Activated T-cell treated with anti-CD3 and anti-CD28 coated beads for 48 hours (primary cell): Measurements from ENCODE around the gene FRMD8.

Experiments used
- DNase-seq: peaks from one replicate; pipeline ENCODE4 v3.0.0-alpha.2; 2020; ENCODE audit warnings: low read depth

FRMD8 gene

DNA sequence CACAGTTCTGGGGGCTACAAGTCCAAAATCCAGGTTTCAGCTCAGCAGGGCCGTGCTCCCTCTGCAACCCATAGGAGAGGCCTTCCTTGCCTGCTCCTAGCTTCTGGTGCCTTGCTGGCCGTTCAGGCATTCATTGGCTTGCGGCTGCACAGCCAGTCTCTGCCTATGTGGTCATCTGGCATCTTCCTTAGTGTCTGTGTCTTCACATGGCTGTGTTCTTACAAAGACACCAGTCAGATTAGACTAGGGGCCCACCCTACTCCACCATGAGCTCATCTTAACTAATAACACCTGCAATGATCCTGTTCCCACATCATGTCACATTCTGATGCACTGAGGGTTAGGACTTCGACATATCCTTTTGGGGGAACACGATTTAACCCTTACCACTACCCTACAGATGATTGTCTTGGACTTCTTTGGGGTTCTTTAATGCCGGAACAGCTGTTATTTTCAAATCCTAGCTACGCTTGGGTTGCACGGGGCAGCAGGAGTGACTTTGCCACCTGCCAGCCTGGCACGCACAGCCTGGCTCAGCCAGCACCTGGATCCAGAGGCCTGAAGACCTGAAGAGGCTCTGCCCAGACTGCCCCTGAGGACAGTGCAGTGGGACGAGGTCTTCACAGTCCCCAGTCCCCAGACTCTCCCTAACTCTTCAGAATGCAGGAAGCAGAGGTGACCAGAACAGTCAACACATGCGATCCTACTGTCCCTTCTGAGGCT is 28.5 kb downstream of the FRMD8 start:
- DNase-seq = no peak

DNA sequence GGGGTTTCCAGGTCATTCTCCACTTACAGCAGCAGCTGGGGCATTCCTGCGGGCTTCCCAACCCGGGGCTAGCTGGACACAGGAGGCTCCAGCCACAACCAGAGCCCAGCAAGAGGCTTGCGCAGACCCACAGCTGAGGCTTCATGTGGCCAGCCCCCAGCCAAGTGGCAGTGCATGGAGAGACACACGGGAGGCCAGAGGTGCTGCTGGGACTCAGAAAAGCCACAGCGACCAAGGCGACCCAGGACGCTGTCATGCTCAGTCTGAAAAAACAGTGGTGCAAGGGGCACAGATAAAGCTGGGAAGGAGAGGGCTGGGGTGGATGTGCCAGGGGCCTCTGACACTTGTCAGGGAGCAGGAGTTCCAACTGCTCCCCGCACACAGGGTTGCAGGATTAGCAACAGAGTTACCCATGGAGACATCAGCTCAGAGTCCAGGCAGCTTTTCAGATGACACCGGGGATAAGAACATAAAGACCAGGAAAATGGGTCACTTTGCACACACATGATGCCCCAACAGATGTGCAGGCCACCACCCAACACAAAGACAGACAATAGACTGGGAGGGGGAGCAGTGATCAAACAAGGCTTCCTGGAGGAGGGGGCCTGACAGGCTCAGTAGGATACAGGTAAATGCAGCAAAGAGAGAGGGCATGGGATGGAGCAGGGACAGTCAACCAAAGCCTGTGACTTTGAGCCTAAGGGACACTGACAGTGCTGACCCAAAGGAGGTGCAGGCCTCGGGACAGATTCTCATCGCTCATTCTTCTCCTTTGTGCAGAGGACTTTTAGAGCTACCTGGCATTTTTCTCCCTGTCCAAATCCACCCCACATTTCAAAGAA is 29.3 kb downstream of the FRMD8 start:
- no peak for DNase-seq

DNA sequence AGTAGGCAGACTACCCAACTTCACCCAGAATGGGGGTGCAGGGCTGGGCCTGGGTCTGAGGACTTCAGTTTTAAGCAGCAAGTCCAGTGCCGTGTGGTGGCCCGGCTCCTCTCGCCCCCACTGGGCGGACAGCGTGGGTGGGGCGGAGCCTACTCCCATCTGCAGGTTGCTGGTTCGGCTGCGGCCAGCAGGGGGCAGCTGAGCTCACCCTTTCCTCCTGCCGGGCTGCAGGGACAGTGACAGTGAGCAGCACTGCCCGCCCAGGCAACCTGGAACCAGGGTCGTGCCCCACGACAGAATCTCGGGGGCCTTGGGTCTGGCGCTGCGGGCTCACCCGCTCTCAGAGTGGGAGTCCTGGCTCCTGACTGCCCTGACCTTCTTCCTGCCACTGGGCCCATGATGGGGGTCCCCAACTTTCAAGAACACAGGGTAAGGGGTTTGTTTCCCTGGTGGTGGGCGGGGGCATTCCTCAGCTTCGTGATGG is 29.9 kb downstream of the FRMD8 start:
- peak; percentile 93 for DNase-seq

DNA sequence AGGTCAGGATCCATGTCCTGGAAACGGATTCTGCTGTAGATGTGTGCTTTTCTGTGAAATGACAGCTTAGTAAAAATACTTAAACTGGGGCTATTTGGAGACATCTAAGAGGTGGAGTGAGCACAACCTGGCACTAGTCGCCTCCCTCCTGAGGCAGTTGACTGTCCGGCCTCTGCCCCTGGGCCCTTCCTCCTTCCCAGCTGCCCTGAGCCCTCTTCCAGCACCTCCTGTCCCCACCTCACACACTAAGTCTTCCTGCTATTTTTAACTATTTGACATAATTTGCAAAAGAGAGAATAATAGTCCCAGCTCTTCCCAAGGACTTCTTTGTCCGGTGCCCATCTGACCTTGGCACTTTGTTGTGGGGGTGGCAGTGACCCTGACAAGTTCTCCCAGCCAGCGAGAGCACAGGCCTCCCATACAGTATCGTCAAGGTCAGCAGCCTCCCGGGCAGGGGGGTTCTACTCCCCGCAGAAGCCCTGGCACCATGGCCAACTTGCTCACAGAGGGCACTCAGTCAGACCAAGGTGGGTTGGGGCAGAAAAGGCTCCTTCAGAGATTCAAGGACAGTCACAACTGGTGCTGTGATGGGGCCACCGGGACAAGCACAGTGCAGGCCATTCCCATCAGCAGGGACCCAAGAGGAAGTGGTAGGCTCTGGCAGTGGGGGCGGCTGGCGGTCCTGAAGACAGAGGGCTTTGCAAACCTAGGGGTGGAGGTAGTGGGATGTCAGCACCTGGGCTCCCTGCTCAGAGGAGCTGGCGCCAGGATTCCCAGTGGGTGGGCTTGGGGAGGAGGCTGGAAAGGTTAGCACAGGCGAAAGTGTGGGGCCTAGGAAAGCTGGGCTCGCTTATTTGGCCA is 30.6 kb downstream of the FRMD8 start:
- DNase-seq = no peak

DNA sequence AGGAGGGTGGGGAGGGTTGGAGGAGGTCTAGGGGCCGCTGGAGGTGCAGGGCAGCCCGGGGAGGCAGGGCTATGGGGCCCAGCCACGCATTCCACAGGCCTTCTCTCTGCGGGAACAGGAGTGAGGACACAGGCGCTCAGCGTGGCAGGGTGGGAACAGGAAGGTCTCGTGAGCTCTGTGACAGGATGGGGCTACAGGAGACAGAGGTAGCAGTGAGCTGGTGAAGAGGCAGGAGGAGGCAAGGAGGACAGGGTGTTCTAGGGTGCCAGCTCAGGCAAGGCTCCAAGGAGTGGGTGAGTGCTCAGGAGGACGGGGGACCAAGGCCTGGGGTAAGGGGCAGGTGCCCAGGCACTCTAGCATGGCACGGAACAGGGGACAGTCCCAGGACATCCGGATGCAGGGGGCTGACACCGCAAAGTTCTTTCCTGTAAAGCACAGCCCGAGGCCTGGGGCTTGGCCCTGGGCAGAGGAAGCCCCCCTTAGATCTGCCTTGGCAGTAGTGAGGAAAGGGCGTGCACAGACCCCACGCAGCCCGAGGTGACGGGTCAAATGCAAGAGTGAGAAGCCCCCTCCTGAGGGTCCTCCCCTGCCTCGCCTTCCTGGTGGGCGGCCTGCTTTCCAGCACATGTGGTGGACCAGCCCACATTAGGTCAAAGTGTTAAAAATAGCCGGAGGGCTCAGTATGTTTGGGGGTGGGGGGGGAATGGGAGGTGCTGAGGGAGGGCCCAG is 31.4 kb downstream of the FRMD8 start:
- no peak for DNase-seq

DNA sequence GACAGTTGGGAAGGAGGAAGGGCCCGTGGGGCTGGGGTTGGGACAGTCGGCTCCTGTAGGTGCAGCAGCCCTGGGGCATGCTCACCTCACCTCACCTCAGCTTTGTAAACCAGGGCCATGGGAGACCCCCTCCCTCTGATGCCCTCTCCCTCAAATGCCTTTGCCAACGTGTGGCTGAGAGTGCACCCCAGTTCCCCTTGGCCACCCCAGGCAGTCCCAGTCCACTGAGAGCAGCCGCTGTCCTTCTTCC is 31.9 kb downstream of the FRMD8 start:
- no peak for DNase-seq

DNA sequence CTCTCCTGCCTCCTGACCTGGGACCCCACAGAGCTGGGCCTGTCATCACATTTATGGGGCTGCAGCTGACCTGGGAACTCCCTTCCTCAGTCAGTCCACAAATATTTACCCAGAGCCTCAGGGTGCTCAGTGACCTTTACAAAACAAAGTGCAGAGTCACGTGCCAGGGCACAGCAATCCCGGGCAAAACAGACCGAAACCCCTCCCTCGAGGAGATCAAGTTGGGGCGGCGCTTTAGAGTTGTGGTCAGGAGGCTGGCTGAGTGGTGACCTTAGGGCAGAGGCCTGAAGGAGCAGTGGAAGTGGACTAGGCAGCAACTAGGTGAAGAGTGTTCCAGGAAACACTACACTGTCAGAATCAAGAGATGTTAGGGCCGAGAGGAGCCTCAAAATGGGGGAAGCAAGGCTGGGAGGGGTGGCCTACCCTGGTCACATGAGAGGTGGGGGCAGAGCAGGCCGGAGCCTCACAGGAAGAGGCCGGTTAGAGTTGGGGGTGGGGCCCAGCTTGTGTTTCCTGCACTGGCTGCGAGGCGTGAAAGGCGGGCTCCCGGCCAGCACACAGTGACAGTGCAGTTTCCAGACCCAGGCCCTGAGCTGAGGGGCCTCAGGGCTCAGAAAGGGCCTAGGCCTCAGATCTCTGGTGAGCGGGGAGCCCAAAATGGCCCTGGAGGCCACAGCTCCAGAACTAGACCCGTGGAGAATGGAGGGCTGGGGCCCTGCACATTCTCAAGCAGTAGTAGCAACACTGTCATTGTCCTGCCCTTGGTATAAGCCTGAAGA is 32.4 kb downstream of the FRMD8 start:
- DNase-seq = peak; percentile 92

DNA sequence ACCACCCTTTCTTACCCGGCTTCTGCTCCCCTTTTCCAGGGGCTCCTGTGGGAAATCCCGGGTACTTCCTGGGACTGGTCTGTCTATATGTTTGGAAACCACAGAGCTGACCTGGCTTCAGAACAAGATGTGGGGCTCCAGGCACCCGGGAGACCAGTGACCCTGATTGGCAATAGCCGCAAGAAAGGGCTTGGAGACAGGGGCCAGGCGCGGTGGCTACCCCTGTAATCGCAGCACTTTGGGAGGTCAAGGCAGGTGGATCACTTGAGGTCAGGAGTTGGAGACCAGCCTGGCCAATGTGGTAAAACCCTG is 33.0 kb downstream of the FRMD8 start:
- DNase-seq = no peak

DNA sequence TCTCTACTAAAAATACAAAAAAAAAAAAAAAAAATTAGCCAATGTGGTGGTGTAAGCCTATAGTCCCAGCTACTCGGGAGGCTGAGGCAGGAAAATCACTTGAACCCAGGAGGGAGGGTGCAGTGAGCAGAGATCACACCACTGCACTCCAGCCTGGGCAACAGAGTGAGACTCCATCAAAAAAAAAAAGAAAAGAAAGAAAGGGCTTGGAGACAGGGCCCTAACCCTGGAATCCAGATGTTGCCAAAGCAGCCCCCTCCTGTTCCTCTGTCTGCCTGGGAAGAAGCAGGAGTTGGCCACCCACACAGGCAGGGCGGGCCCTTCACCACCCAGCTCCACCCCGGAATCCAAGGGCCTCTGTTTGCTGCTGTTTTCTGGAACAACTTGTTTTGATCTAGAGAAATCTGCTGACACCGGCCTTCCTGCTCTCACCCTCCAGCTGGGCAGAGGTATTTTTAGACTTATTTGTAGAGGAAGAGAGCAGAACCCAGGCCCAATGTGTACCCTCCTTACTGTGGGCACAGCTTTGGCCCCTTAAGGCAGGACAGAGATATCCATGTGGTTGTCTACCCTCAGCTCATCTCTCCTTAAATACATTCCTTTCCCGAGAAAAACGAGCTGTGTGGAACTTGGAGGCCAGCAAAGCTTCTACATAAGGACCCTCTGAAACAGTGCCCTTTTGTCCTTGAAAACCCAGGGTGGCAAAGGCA is 33.5 kb downstream of the FRMD8 start:
- peak; percentile 61 for DNase-seq

DNA sequence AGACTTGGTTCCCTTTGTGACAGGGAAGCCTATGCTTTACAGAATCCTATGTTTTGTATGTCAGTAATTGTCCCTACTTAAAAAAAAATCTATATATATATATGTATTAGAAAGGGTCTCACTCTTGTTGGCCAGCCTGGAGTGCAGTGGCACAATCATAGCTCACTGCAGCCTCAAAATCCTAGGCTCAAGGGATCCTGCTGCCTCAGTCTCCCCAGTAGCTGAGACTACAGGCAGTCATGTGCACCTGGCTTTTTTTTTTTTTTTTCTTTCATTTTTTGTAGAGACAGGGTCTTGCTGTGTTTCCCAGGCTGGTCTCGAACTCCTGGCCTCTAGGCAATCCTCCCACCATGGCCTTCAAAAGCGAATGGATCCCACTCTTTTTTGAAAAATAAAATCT is 34.1 kb downstream of the FRMD8 start:
- DNase-seq = no peak

DNA sequence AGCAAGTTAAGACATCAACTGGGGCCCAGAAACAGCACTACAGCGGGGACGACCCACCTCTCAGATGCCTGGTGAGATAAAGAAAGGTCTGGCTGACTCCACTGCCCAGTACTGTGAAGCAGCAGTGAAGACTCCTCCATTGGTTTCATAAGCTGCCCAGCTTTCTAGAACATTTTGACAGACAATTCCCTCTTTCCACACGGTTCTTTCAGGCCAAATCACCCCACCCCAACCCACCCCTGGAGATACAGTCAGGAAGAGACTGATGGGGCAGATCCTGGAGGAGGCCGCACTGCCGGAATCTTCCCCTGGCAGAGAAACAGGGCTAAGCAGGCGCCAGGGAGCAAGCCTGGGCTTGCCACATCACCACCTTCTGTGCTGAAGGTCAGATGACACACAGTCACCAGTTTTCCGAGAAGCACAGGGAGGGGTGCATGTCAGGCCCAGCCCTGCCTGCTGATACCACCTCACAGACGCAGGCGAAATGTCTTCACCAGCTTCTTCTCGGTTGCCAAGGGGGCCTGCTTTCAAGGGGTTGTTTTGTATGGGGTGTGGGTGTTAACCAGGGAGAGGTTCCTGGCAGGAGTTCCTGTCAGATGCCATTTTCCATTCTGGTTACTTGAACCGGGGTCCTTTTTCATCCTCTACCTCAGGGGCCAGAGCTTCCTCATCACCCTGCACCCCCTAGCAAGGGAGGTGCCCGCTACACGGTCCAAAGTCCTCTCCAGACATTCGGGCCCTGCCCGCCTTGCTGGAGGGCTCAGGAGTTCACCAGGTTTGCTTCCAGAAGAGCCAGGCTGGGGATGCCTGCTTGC is 34.7 kb downstream of the FRMD8 start:
- peak; percentile 82 for DNase-seq

DNA sequence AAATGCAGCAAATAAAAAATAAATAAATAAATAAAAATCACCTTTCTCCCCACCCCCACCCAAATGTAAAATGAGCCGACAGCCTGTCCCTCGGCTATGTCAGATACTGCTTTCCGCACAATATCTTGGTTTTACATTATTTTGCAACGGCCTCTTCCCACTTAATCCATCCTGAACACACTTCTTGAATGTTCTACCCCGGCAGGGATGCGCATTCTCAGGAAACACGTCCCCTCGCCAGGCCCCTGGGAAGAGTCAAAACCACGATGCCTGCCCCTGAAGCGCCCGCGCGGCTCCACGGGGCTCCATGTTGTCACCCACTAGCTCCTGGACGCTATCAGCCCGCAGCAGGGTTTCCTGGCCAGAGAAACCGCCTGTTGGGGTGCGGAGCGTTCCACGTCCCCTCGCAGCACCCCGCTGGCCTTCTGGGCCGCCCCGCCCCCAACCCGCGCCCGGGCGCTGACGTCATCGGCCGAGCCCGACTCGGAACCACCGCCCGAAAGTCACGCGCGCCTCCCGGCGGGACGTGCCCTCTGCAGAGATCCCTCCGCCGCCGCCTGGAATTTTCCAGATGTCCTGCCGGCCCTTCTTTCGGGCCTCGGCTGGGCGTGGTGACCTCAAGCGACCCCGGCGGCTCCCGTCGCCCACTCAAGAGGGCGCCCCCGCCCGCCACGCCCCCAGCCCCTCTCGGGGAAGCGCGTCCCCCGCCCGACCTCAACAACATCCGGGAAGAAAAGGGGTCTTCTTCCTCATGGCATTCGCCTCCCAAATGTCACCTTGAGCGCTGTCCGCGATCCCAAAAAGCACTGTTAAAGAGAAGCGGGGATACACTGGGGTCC is 35.6 kb downstream of the FRMD8 start:
- peak; percentile 98 for DNase-seq

DNA sequence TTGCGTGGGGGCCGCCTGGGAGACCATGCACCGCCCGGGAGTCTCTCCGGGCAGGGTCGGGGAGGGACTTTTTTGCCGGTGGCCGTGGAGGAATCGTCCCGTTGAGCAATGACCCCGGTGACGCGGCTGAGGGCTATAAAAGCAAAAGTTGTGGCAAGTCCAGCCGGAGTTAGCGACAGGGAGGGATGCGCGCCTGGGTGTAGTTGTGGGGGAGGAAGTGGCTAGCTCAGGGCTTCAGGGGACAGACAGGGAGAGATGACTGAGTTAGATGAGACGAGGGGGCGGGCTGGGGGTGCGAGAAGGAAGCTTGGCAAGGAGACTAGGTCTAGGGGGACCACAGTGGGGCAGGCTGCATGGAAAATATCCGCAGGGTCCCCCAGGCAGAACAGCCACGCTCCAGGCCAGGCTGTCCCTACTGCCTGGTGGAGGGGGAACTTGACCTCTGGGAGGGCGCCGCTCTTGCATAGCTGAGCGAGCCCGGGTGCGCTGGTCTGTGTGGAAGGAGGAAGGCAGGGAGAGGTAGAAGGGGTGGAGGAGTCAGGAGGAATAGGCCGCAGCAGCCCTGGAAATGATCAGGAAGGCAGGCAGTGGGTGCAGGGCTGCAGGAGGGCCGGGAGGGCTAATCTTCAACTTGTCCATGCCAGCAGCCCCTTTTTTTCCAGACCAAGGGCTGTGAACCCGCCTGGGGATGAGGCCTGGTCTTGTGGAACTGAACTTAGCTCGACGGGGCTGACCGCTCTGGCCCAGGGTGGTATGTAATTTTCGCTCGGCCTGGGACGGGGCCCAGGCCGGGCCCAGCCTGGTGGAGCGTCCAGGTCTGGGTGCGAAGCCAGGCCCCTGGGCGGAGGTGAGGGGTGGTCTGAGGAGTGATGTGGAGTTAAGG is 36.4 kb downstream of the FRMD8 start, which contains the start of gene NEAT1:
NEAT1 (plus strand) TSS at position 166 of the 883 bp plus-strand sequence.
- DNase-seq = peak; percentile 89

DNA sequence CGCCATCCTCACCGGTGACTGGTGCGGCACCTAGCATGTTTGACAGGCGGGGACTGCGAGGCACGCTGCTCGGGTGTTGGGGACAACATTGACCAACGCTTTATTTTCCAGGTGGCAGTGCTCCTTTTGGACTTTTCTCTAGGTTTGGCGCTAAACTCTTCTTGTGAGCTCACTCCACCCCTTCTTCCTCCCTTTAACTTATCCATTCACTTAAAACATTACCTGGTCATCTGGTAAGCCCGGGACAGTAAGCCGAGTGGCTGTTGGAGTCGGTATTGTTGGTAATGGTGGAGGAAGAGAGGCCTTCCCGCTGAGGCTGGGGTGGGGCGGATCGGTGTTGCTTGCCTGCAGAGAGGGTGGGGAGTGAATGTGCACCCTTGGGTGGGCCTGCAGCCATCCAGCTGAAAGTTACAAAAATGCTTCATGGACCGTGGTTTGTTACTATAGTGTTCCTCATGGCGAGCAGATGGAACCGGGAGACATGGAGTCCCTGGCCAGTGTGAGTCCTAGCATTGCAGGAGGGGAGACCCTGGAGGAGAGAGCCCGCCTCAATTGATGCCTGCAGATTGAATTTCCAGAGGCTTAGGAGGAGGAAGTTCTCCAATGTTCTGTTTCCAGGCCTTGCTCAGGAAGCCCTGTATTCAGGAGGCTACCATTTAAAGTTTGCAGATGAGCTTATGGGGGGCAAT is 37.2 kb downstream of the FRMD8 start:
- DNase-seq = no peak

DNA sequence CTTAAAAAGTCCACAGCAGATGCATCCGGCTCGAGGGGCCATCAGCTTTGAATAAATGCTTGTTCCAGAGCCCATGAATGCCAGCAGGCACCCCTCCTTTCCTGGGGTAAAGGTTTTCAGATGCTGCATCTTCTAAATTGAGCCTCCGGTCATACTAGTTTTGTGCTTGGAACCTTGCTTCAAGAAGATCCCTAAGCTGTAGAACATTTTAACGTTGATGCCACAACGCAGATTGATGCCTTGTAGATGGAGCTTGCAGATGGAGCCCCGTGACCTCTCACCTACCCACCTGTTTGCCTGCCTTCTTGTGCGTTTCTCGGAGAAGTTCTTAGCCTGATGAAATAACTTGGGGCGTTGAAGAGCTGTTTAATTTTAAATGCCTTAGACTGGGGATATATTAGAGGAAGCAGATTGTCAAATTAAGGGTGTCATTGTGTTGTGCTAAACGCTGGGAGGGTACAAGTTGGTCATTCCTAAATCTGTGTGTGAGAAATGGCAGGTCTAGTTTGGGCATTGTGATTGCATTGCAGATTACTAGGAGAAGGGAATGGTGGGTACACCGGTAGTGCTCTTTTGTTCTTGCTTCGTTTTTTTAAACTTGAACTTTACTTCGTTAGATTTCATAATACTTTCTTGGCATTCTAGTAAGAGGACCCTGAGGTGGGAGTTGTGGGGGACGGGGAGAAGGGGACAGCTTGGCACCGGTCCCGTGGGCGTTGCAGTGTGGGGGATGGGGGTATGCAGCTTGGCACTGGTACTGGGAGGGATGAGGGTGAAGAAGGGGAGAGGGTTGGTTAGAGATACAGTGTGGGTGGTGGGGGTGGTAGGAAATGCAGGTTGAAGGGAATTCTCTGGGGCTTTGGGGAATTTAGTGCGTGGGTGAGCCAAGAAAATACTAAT is 38.0 kb downstream of the FRMD8 start:
- DNase-seq = peak; percentile 64
